NCI-H1694 (cell line): Measurements from ENCODE around the gene ID3.
"Not testable (repeated sequence)": the region's sequence is repeated elsewhere in the genome, so short reads cannot be mapped to it uniquely, and the experiment has no call there.

Experiments
- DNase-seq: peaks from one replicate; lab custom pipeline; 2025; lab: John Stamatoyannopoulos, UW

The ID3 gene

GRCh38 chr1:23589585-23589986, 30.3 kb upstream of the ID3 start:
- DNase-seq: no peak

- no peak for DNase-seq
These were observed 29.6 kb upstream of the ID3 start for GRCh38 chr1:23588749-23589548.

GRCh38 chr1:23585321-23586022, 26.2 kb upstream of the ID3 start:
- no peak for DNase-seq

GRCh38 chr1:23583727-23584126, 24.4 kb upstream of the ID3 start:
- not testable (repeated sequence) for DNase-seq

GRCh38 chr1:23582820-23583219, 23.5 kb upstream of the ID3 start:
- no peak for DNase-seq

- DNase-seq: no peak
These were observed 21.9 kb upstream of the ID3 start for GRCh38 chr1:23581219-23581618.

DNA sequence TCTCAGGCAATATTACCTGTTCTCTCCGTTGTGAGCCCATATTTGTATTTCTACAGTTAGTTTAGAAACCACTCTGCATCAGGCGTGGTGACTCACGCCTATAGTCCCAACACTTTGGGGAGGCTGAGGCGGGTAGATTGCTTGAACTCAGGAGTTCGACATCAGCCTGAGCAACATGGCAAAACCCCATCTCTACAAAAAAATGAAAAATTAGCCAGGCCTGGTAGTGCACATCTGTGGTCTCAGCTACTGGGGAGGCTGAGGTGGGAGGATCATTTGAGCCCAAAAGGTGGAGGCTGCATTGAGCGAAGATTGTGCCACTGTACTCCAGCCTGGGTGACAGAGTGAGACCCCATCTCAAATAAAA, 19.7 kb upstream of the ID3 start:
- DNase-seq: no peak

DNA sequence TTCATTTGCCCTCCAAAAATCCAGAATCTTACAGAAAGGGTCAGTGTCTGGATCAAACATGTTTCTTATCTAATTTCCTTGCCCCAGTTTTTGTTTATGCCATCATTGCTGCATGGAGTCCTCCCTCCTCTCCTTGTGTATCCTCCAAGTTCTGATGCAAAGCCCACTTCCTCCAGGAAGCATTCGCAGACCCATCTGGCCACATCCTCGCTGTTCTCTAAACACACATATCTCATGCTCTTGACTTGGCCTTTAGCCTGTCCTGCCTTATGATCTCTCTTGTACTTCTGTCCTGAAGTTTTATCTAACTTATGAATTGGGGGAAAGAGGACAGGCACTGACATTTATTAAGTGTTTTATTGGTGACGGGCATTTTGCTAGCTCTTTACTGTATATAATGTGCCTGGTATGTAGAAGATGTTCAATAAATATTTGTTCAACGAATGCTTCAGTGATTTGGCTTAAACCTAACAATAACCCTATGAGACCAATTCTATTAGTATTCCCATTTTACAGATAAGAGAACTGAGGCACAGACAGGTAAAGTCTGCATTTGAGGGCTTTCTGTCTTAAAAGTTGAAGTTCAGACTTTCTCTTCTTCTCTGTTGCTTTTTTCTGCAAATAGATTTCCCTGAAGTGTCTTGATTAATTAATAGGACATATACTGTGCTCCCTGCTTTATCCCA, 19.2 kb upstream of the ID3 start:
- no peak for DNase-seq

DNA sequence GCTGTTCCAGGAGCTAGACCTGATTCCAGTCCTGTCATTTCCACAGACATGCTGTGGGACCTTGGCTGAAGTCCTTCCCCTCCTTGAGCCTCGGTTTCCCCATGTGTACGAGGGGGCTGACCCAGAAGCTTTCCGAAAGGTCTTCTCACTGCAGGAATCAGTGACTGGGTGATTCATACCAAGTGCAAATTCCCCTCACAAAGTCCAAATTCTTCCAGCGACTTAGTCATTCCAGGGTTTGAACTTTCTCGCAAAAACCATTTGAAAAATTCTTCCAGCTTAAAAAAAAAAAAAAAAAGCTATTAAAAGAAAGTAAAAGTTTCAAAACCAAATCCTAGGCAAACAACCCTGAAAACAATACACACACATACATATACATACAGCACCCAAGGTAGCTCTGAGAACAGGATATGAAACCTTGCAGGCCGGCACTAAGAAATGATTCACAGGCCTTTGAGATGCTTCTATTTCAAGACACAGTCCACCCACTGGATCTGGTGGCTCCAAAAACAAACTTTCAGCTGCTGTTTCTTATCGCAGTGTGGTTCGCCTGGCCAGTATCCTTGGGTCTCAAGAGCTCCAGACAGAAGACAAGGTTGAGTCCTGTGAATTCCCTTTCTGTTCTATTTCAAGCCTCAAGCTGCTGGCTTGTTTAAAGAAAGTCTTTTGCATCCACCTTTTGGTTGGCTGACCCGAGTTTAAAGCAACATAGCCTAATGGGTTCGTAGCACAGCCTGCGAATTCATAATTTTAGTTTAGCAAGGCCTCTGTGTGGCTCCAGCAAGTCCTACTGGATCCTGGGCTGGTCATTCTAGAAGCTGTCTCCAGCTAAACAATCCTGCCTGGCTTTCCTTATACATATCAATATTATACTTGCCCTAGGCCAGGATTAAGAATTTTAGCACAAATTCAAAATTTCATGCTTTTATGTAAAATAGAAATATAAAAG, 18.0 kb upstream of the ID3 start:
- DNase-seq: no peak

DNA sequence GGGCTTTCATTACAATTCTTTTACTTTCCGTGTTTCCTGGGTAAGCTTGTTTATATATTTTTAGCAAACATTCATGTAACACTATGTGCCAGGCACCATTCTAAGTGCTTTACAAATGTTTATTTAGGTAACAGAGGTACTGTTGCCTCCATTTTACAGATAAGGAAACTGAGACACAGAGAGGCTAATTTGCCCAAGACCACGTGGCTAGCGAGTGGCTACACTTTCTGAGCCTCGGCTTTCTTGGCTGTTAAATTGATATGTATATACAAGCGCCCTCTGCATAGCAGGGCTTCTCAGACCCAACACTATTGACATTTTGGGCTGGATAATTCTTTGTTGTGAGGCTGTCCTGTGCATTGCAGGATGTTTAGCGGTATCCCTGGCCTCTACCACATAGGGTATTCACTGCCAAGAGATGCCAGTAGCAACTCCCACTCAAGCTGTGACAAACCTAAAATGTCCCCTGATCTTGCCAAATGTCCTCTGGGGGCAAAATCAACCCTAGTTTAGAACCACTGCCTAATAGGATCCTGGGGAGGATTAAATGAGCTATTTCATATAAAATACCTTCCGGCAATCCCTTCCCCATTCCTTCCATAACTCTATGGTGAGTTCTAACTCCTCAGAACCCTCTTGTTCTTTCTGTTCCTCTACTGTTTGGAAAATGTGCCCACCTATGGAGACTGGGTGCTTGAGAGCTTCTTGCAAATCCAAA, 17.2 kb upstream of the ID3 start:
- DNase-seq: no peak

DNA sequence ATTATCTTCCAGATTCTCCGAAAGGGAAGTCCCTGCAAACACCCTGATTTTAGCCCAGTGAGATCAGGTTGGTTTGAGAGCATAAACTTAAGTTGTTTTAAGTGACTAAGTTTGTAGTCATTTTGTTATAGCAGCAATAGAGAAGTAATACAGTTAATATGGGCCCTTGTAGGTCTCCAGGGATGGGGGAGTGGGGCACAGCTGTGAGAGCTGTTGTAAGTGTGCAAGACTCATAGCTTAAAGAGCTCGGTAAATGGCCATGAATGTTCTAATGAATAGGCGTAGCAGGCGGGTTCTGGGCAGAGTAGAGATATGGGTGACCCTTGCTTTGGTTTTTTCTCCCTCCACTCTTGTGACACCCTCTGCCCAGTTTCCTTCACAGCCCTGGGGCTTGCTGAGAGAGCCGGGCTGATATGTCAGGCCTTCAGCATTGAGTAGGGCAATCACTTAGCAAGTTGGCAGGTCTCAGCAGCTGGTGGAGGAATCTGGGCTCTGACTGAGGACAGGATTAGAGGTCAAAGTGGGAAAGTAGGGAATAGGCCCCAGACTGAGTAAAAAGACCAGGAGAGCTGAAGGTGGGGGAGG, 16.0 kb upstream of the ID3 start:
- DNase-seq: no peak

GRCh38 chr1:23574265-23574754, 15.0 kb upstream of the ID3 start:
- DNase-seq: no peak

DNA sequence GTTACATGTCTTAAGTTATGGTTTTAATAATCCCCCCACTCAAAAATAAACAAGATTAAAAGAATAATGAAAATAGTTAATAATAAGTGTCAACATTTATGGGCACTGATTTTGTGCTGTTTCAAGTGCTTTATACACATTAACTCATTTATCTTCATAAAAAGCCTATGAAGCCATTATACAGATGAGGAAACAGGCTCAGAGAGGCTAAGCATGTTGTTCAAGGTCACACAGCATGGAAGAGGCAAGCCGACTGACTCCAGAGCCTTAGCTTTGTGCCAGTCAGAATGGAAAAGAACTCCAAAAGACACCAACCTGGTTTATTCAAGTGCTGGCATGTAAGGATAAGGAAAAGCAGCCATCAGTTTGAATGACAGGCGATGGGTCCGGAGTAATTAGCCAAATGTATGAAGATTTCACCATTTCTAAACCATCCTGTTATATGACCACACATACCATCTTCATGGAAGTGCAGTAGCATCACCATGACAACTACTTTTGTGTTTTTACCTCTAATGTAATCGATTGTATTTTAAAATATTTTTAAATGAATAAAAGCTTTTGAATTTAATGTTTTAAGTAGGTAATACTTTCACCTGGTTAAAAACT, 14.4 kb upstream of the ID3 start:
- no peak for DNase-seq

GRCh38 chr1:23571465-23571864, 12.2 kb upstream of the ID3 start:
- no peak for DNase-seq

- DNase-seq: no peak
These were observed 10.8 kb upstream of the ID3 start for GRCh38 chr1:23570001-23570691.

GRCh38 chr1:23568608-23569383, 9.5 kb upstream of the ID3 start:
- no peak for DNase-seq

DNA sequence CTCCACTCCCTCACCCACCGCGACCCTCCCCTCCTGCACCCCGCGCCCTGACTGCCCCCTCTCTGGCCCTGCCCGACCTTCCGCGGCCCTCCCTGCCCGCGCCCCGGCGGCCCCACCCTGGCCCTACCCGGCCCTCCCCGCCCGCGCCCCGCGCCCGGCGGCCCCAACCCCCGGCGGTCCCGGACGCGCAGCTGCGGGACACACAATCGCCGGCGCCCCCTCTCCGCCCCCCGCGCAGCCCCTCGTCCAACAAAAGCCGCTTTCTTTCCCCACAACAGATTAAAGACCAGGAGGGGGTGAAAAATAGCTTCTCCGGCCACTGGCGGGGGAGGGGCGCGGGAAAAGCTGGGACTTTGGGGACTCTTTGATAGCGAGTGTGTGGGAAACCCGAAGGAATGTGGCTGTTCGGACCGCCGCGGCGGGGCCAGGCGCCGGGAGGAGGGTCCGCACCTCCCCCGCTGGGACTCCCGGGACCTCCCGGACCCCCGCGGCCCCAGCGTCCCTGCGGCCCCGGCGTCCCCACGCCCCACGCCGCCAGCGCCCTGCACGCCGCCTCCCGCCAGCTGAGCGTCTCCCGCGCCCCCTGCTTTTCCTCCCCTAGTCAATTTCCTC, 8.8 kb upstream of the ID3 start:
- no peak for DNase-seq

DNA sequence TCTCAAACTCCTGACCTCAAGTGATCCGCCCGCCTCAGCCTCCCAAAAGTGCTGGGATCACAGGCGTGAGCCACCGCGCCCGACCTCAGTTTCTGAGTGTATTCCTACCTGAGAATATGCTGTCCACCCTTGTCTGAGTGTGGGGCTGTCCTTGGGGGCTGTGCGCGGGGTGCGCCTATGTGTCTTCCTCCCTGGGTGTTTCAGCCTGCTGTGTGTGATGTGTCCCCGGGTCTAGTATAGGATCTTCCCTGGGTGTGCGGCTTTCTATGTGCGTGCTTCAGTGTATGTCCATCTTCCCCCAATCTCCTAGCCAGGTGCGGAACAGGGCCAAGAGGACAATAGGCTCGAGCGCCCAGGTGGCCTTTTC, 8.3 kb upstream of the ID3 start:
- DNase-seq: no peak

- DNase-seq: no peak
These were observed 7.0 kb upstream of the ID3 start for GRCh38 chr1:23566304-23566703.
